ENCODE data around the gene KANSL1.

The KANSL1 gene

GRCh38 chr17:46045639-46046038 is 147.6 kb downstream of the KANSL1 start:
- in situ Hi-C loops (cut with MboI; ENCODE audit: low sequenced_read_pairs): loop anchor here (10.0 kb wide), 1 partner anchor 59 kb away; no protein-coding TSS in a partner anchor

DNA sequence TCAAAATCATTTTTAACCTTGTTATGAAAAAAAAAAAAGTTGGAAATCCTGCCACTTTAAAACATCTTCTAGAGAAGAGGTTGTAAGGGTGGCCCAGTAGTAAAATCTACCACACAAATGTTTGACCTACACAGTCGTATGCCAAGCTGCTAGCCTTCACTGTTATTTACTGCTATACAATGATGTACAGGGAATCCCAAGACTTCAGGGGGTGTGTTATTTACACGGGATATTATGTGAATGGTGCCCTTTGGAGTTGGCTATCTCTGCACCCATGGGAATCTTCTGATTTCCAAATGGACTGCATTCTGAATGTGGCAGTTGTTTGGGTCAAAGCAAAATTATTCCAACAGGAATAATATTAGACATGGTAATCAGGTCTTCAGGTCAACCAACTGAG is 148.2 kb downstream of the KANSL1 start:
- in situ Hi-C loops (cut with MboI; ENCODE audit: low sequenced_read_pairs): loop anchor here (10.0 kb wide), 1 partner anchor 60 kb away; no protein-coding TSS in a partner anchor

GRCh38 chr17:46044286-46044928 is 148.8 kb downstream of the KANSL1 start:
- in situ Hi-C loops (cut with MboI; ENCODE audit: low sequenced_read_pairs): loop anchor here (10.0 kb wide), 1 partner anchor 60 kb away; no protein-coding TSS in a partner anchor

DNA sequence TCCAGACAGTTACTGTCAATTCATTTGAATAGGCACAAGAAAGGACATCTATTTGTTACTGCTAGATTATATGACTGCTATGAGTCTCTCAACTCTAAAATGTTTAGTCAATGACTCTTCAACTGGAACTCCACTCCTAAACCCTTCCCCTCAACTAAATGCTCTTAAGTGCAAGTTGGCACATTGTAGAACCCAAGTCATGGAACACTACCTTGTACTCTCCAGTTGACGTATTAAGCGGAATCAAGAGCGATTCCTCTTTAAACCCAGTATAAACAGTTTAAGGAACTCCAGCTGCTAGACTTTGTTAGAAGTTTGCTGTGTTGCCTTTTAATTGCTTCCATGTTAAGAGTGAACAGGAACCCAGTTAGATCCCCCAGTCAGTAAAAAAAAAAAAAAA is 149.6 kb downstream of the KANSL1 start:
- in situ Hi-C loops (cut with MboI; ENCODE audit: low sequenced_read_pairs): loop anchor here (10.0 kb wide), 1 partner anchor 61 kb away; no protein-coding TSS in a partner anchor

DNA sequence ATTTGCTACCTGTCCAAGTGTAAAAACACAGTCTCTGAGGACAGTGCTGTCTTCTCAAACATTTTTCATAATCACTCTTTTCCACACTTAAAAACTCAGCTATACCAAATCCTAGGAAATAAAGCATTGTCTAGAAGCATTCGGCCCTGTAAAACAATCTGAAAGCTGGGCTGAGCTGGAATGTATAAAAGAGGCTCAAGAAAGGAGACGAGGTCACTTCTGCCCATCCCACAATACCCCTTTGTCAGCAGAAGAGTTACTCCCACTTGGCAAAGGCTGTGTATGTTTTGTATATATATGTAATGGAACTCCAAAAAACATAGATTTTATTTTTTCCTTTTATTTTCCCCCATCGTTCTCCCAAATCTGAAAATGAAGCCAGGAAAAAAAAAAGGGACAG is 150.3 kb downstream of the KANSL1 start:
- in situ Hi-C loops (cut with MboI; ENCODE audit: low sequenced_read_pairs): loop anchor here (10.0 kb wide), 1 partner anchor 62 kb away; no protein-coding TSS in a partner anchor

- in situ Hi-C loops (cut with MboI; ENCODE audit: low sequenced_read_pairs): loop anchor here (10.0 kb wide), 1 partner anchor 63 kb away; no protein-coding TSS in a partner anchor
Measured at GRCh38 chr17:46042246-46042645, 151.0 kb downstream of the KANSL1 start.

DNA sequence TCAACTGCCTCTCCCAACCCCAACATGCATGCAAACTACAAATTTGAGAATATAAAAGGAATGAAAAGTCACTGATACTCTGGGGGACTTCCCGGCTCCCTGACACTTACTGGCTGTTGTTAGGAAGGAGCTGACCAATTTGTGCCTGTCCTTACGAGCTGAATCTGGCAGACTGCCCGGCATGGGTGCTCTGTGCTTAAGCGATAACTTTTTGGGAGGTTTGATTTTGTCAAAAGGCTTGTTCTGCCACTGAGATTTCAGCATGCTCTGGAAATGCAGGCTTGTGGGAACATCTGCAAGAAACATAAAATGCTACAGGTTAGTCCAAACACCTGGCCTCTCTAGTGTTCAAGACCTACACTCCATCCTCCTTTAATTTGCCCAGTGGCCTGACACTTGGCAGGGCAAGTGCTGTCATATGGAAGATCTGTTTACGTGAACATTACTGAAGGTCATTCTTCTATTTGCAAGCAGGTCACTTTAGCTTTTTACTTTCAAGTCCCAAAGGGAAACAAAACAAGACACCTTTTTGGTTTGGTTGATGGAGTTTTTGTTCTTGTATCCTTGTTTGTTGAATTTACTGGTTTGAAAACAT is 153.5 kb downstream of the KANSL1 start:
- in situ Hi-C loops (cut with MboI; ENCODE audit: low sequenced_read_pairs): loop anchor here (10.0 kb wide), 1 partner anchor 65 kb away; no protein-coding TSS in a partner anchor

DNA sequence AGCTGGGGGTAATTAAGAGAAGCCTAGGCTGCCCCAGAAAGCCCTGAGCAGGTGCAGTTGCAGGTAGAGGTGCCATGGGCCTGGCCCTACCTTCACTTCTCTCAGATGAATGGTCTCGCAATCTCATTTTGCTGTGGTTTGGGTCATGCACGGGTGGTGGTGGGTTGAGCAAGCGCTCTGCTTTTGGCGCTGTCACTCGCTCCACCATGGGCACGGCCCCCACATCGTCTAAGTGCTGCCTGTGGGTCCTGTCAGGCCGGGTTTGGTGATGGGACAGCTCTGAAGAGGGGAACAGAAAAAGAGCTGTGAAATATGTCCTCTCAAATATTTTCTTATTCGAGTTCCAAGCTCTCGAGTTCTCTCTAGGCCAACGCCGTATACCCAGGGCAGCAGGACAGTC is 154.3 kb downstream of the KANSL1 start:
- in situ Hi-C loops (cut with MboI; ENCODE audit: low sequenced_read_pairs): no loop called here

DNA sequence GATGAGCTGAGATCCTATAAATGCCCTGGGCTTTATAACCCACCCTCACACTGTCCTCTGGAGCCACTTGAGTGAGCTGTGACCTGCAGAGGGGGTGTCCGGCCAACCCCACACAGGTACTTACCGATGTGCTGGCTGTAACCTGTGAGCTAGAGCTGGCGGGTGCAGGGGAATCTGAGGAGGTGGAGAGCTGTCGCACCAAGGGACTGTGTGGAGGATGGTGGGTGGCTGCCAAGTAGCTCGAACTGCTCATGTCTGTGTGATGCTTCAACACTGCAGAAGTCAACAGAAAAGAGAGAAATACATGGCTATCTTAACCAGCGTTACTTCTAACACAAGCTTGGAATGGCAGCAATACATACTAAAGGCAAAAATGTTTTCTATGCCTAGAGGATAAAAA is 154.8 kb downstream of the KANSL1 start:
- in situ Hi-C loops (cut with MboI; ENCODE audit: low sequenced_read_pairs): no loop called here

DNA sequence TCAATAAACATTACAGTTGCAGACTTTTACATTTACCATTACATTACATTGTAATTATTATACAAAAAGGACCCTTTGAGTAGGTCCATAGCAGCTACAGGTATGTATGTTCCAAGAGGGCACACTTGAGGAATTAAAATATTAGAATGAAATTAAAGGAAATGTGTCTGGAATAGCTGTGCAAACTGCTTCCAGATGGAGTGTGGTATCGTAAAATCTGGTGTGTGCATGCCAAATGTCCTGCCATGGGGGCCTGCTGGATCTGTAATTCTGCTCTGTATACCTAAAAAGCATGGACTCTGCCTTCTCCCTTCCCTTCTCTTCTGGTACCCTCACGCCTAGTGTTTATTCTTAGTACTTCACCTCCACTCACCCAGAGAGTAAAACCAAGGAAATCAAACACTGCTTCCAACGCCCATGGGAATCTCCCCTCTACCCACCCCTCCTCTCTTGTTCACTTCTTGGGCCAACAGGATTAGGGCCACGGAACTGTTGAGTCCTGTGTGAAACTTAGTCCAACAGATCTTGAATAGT is 155.4 kb downstream of the KANSL1 start:
- in situ Hi-C loops (cut with MboI; ENCODE audit: low sequenced_read_pairs): no loop called here

DNA sequence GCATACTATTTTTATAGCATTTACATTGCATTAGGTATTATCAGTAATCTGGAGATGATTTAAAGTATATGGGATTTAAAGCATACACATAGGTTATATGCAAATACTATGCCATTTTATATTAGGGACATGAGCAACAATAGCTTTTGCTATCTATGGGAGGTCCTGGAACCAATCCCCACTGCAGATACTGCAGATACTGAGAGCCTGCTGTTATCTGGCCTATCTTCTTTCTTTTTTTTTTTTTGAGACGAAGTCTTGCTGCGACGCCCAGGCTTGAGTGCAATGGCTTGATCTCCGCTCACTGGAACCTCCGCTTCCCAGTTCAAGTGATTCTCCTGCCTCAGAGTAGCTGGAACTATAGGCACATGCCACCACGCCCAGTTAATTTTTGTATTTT is 156.7 kb downstream of the KANSL1 start:
- in situ Hi-C loops (cut with MboI; ENCODE audit: low sequenced_read_pairs): no loop called here

- in situ Hi-C loops (cut with MboI; ENCODE audit: low sequenced_read_pairs): no loop called here
Measured at GRCh38 chr17:46035112-46035818, 158.0 kb downstream of the KANSL1 start.

GRCh38 chr17:46033392-46033791 is 159.8 kb downstream of the KANSL1 start:
- in situ Hi-C loops (cut with MboI; ENCODE audit: low sequenced_read_pairs): no loop called here

- in situ Hi-C loops (cut with MboI; ENCODE audit: low sequenced_read_pairs): no loop called here
Measured at GRCh38 chr17:46032909-46033308, 160.3 kb downstream of the KANSL1 start.

- in situ Hi-C loops (cut with MboI; ENCODE audit: low sequenced_read_pairs): no loop called here
Measured at GRCh38 chr17:46031920-46032319, 161.3 kb downstream of the KANSL1 start.

DNA sequence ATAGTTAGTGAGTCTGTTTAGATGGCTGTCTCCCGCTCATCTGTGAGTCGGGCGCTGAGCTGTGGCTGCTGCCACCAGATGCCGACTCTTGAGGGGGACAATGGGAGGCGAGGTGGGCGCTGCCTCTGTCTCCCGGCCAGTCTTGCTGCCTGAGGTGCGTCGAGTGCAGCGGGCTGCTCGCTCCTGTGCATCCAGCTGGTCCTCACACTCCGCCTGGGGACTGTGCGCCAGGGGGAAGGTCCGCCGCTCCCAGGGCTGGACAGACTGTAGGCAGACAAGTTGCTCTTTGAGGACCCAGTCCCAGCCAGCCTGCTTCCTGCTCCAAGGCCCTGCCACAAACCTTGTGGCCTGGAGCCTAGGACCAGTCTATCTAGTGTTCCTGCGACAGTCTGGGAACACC is 161.8 kb downstream of the KANSL1 start:
- in situ Hi-C loops (cut with MboI; ENCODE audit: low sequenced_read_pairs): no loop called here

GRCh38 chr17:46030752-46031151 is 162.5 kb downstream of the KANSL1 start:
- in situ Hi-C loops (cut with MboI; ENCODE audit: low sequenced_read_pairs): no loop called here

GRCh38 chr17:46029627-46030026 is 163.6 kb downstream of the KANSL1 start:
- in situ Hi-C loops (cut with MboI; ENCODE audit: low sequenced_read_pairs): no loop called here

- in situ Hi-C loops (cut with MboI; ENCODE audit: low sequenced_read_pairs): no loop called here
Measured at GRCh38 chr17:46028981-46029565, 164.2 kb downstream of the KANSL1 start.

- in situ Hi-C loops (cut with MboI; ENCODE audit: low sequenced_read_pairs): no loop called here
Measured at GRCh38 chr17:46028374-46028773, 164.9 kb downstream of the KANSL1 start.

GRCh38 chr17:46027976-46028325 is 165.3 kb downstream of the KANSL1 start:
- in situ Hi-C loops (cut with MboI; ENCODE audit: low sequenced_read_pairs): no loop called here

All from HL-60/S4 (cell line).